HL-60 (cell line): ENCODE measurements around the gene RTN4R.

ENCODE experiments used
- GABPA ChIP-seq: IDR thresholded peaks from 2 replicates; pipeline ENCODE4 v1.6.1; 2012; ENCODE audit warnings: low read depth
- POLR2AphosphoS5 ChIP-seq: IDR thresholded peaks from 2 replicates; pipeline ENCODE4 v1.6.1; 2012; ENCODE audit warnings: low read depth
- TF ChIP-seq, protein P1 (sequence below): IDR thresholded peaks from one replicate; pipeline ENCODE4 v1.5.1; 2011; ENCODE audit warnings: low read length, control low read depth, inconsistent platforms; ENCODE audit not compliant: insufficient read depth
- TF ChIP-seq, protein P2 (sequence below): IDR thresholded peaks from 2 replicates; pipeline ENCODE4 v1.6.1; 2012; ENCODE audit warnings: low read depth; ENCODE audit not compliant: insufficient replicate concordance

DNA sequence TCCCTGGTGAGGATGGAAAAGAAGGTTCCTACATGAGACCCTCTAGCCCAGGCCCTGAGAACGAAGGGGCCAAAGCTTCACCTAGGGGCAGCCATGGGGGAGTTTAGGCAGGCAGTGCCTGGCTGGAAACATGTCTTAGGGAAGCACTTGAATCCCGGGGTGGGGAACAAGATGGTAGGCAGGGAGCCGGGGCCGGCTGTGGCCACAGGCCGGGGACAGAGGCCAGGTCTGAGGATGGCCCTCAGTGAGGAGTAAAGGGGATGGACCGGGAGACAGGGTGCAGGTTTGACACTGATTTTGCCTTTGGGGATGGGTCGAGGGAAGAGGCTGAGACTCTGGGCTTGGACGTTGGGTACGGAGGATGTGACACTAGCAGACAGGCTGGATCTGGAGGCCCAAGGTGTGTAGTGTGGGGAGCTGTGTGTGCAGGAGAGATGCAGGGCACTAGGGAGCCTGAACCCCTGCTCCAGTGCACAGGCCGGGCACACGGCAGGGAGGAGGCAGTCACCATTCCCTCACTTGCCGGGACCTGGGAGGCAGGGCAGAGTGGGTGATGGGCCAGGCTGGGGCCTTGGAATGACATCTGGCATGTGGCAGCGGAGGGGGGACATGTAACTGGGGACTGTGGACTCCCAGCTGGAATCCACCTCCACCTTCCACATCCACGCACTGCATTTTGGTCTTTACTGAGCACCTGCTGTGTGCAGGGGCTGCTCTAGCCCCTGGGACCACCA is 6.1 kb downstream of the RTN4R start:
- TF ChIP-seq, protein P1, sequence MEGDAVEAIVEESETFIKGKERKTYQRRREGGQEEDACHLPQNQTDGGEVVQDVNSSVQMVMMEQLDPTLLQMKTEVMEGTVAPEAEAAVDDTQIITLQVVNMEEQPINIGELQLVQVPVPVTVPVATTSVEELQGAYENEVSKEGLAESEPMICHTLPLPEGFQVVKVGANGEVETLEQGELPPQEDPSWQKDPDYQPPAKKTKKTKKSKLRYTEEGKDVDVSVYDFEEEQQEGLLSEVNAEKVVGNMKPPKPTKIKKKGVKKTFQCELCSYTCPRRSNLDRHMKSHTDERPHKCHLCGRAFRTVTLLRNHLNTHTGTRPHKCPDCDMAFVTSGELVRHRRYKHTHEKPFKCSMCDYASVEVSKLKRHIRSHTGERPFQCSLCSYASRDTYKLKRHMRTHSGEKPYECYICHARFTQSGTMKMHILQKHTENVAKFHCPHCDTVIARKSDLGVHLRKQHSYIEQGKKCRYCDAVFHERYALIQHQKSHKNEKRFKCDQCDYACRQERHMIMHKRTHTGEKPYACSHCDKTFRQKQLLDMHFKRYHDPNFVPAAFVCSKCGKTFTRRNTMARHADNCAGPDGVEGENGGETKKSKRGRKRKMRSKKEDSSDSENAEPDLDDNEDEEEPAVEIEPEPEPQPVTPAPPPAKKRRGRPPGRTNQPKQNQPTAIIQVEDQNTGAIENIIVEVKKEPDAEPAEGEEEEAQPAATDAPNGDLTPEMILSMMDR, result no peak
- TF ChIP-seq POLR2AphosphoS5 (no peak), GABPA (no peak)
- TF ChIP-seq, protein P2, sequence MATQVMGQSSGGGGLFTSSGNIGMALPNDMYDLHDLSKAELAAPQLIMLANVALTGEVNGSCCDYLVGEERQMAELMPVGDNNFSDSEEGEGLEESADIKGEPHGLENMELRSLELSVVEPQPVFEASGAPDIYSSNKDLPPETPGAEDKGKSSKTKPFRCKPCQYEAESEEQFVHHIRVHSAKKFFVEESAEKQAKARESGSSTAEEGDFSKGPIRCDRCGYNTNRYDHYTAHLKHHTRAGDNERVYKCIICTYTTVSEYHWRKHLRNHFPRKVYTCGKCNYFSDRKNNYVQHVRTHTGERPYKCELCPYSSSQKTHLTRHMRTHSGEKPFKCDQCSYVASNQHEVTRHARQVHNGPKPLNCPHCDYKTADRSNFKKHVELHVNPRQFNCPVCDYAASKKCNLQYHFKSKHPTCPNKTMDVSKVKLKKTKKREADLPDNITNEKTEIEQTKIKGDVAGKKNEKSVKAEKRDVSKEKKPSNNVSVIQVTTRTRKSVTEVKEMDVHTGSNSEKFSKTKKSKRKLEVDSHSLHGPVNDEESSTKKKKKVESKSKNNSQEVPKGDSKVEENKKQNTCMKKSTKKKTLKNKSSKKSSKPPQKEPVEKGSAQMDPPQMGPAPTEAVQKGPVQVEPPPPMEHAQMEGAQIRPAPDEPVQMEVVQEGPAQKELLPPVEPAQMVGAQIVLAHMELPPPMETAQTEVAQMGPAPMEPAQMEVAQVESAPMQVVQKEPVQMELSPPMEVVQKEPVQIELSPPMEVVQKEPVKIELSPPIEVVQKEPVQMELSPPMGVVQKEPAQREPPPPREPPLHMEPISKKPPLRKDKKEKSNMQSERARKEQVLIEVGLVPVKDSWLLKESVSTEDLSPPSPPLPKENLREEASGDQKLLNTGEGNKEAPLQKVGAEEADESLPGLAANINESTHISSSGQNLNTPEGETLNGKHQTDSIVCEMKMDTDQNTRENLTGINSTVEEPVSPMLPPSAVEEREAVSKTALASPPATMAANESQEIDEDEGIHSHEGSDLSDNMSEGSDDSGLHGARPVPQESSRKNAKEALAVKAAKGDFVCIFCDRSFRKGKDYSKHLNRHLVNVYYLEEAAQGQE, result no peak
